DND-41 (cell line): ENCODE results near the gene ADAM11.

Source experiments
- EZH2 ChIP-seq: IDR thresholded peaks from 3 replicates; pipeline ENCODE4 v1.6.1; 2012; ENCODE audit warnings: borderline replicate concordance, low read depth, mild to moderate bottlenecking, moderate library complexity, low read length, inconsistent platforms; ENCODE audit not compliant: severe bottlenecking
- TF ChIP-seq, protein P1 (sequence below): IDR thresholded peaks from 2 replicates; pipeline ENCODE4 v1.5.1; 2012; ENCODE audit warnings: borderline replicate concordance, low read length, moderate library complexity, mild to moderate bottlenecking; ENCODE audit not compliant: poor library complexity, severe bottlenecking; ENCODE audit errors: extremely low read depth

DNA sequence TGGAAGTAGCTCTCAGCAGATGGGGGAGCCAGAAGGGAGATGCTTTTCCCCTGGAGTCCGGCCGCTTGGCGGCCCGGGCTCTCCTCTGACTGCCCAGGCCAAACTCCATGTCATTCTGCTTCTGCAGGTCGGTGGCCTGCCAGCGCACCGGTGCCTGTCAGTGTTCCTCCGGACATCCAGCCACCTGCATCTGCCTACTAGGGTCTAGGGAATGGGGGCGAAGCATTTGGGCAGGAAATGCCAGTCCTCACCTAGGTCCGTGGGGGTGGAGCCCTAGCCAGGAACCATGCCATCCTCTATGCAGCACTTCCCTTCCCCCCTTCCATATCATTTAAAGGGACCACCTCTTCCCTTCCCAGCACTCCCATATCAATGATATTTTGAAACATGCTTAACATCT is 37.1 kb downstream of the ADAM11 start:
- TF ChIP-seq, protein P1, sequence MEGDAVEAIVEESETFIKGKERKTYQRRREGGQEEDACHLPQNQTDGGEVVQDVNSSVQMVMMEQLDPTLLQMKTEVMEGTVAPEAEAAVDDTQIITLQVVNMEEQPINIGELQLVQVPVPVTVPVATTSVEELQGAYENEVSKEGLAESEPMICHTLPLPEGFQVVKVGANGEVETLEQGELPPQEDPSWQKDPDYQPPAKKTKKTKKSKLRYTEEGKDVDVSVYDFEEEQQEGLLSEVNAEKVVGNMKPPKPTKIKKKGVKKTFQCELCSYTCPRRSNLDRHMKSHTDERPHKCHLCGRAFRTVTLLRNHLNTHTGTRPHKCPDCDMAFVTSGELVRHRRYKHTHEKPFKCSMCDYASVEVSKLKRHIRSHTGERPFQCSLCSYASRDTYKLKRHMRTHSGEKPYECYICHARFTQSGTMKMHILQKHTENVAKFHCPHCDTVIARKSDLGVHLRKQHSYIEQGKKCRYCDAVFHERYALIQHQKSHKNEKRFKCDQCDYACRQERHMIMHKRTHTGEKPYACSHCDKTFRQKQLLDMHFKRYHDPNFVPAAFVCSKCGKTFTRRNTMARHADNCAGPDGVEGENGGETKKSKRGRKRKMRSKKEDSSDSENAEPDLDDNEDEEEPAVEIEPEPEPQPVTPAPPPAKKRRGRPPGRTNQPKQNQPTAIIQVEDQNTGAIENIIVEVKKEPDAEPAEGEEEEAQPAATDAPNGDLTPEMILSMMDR, result no peak
- TF ChIP-seq EZH2, result no peak
